Measurements from ENCODE around the gene DIS3L2.

DNA sequence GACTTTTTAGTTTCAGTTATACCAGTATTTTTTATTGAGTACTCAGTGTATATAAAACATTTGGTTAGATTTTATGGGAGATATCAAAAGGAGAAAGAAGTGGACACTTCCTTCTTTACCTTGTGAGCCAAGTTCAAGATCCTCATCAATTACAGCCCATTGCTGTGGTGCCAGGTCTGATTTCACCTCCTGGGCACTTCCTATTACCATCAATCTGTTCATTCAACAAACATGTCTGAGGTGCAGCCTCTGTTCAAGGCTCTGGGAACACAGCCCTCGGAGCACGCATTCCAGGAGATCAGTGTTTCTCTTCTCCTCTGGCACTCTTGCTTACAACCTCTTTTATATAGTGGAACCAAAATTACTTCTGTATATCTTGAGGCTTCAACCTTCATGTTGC is 245.7 kb downstream of the DIS3L2 start:
- no peak for TF ChIP-seq CTCF (conservative IDR thresholded peaks at IDR 0.05)
- TF ChIP-seq EZH2 (IDR thresholded peaks at IDR 0.05; ENCODE audit: low read depth) = no peak
